Measurements from ENCODE around the gene IQCE.
"Not testable (repeated sequence)": the region's sequence is repeated elsewhere in the genome, so short reads cannot be mapped to it uniquely, and the experiment has no call there.

IQCE gene

GRCh38 chr7:2529161-2530070 is 29.4 kb upstream of the IQCE start:
- Histone ChIP-seq H2AK5ac (ENCODE audit: low read length, severe bottlenecking) (peak overlapping the region; percentile 88), H3K14ac (ENCODE audit: low read length in 2 of 2) (peak overlapping the region in 1 of 2 experiments; percentile 83), H2BK5ac (ENCODE audit: low read depth, low read length, poor library complexity, severe bottlenecking) (no peak overlapping the region), H3K27me3 (ENCODE audit: control insufficient read depth in 1 of 2, insufficient read depth in 1 of 2, low read length in 2 of 2) (no peaks in the 10 kb centered on the region), H3K18ac (ENCODE audit: low read depth in 1 of 2, low read length in 2 of 2) (peak overlapping the region; percentile 94 to 96), H2AFZ (ENCODE audit: low read depth, low read length) (peak overlapping the region; percentile 73), H3K79me1 (replicated peaks; ENCODE audit: low read length, poor library complexity, severe bottlenecking) (no peaks in the 10 kb centered on the region), H3K4me3 (ENCODE audit: insufficient read depth in 1 of 2, low read depth in 1 of 2, low read length in 2 of 2) (no peak overlapping the region), H3K4me2 (ENCODE audit: low read length, poor library complexity, severe bottlenecking) (peak overlapping the region; percentile 4), H2BK15ac (ENCODE audit: low read depth, poor library complexity, severe bottlenecking) (peak overlapping the region; percentile 66), H2BK120ac (ENCODE audit: low read depth, low read length) (peak overlapping the region; percentile 9), H3K27ac (ENCODE audit: low read length, poor library complexity, severe bottlenecking) (peak overlapping the region; percentile 83), H3K4ac (ENCODE audit: low read depth in 1 of 2, low read length in 2 of 2) (peak overlapping the region; percentile 39 to 75), H2BK12ac (ENCODE audit: low read length in 2 of 2) (peak overlapping the region; percentile 94 to 100), H3K9me3 (ENCODE audit: control insufficient read depth, low read length) (no peaks in the 10 kb centered on the region), H4K91ac (ENCODE audit: low read length) (peak overlapping the region; percentile 98), H4K8ac (ENCODE audit: low read length) (peak overlapping the region; percentile 95), H3K36me3 (ENCODE audit: control insufficient read depth in 1 of 2, insufficient read depth in 2 of 2, low read depth in 1 of 2, low read length in 2 of 2) (peaks cover 0 to 66% of the 10 kb centered on the region in 2 experiments), H3K23ac (ENCODE audit: low read length in 2 of 2) (peak overlapping the region in 1 of 2 experiments; percentile 50), H3K9ac (ENCODE audit: low read length) (peak overlapping the region; percentile 52), H3K4me1 (ENCODE audit: control insufficient read depth, insufficient read depth, low read depth, low read length) (peaks cover 64% of the 10 kb centered on the region)
- peak; percentile 63 for DNase-seq
- 38% methylated on average over 23 of the region's 30 CpGs for WGBS

- H3K23ac ChIP-seq (ENCODE audit: low read length in 2 of 2), result no peak overlapping the region
- peaks cover 0 to 57% of the 10 kb centered on the region in 2 experiments for H3K36me3 ChIP-seq (ENCODE audit: control insufficient read depth in 1 of 2, insufficient read depth in 2 of 2, low read depth in 1 of 2, low read length in 2 of 2)
- no peaks in the 10 kb centered on the region for H3K9me3 ChIP-seq (ENCODE audit: control insufficient read depth, low read length)
- peak overlapping the region; percentile 82 for H2AK5ac ChIP-seq (ENCODE audit: low read length, severe bottlenecking)
- 75% methylated on average over 15 of the region's 16 CpGs for WGBS
- peak overlapping the region; percentile 66 for H2BK15ac ChIP-seq (ENCODE audit: low read depth, poor library complexity, severe bottlenecking)
- peak overlapping the region; percentile 98 for H4K91ac ChIP-seq (ENCODE audit: low read length)
- no peak overlapping the region for H3K4me2 ChIP-seq (ENCODE audit: low read length, poor library complexity, severe bottlenecking)
- H3K4me3 ChIP-seq (ENCODE audit: insufficient read depth in 1 of 2, low read depth in 1 of 2, low read length in 2 of 2), result no peak overlapping the region
- peak overlapping the region; percentile 94 to 96 for H3K18ac ChIP-seq (ENCODE audit: low read depth in 1 of 2, low read length in 2 of 2)
- no peaks in the 10 kb centered on the region for H3K27me3 ChIP-seq (ENCODE audit: control insufficient read depth in 1 of 2, insufficient read depth in 1 of 2, low read length in 2 of 2)
- peaks cover 55% of the 10 kb centered on the region for H3K4me1 ChIP-seq (ENCODE audit: control insufficient read depth, insufficient read depth, low read depth, low read length)
- peak overlapping the region in 1 of 2 experiments; percentile 75 for H3K4ac ChIP-seq (ENCODE audit: low read depth in 1 of 2, low read length in 2 of 2)
- DNase-seq, result no peak
- H3K9ac ChIP-seq (ENCODE audit: low read length), result peak overlapping the region; percentile 52
- no peaks in the 10 kb centered on the region for H3K79me1 ChIP-seq (replicated peaks; ENCODE audit: low read length, poor library complexity, severe bottlenecking)
- peak overlapping the region; percentile 83 for H3K27ac ChIP-seq (ENCODE audit: low read length, poor library complexity, severe bottlenecking)
- no peak overlapping the region for H2AFZ ChIP-seq (ENCODE audit: low read depth, low read length)
- H2BK120ac ChIP-seq (ENCODE audit: low read depth, low read length), result peak overlapping the region; percentile 11
- H2BK5ac ChIP-seq (ENCODE audit: low read depth, low read length, poor library complexity, severe bottlenecking), result peak overlapping the region; percentile 71
- peak overlapping the region; percentile 95 for H4K8ac ChIP-seq (ENCODE audit: low read length)
- no peak overlapping the region for H3K14ac ChIP-seq (ENCODE audit: low read length in 2 of 2)
- H2BK12ac ChIP-seq (ENCODE audit: low read length in 2 of 2), result peak overlapping the region; percentile 59 to 72
Observed at GRCh38 chr7:2530071-2530987, 28.4 kb upstream of the IQCE start.

GRCh38 chr7:2530994-2531795 is 27.6 kb upstream of the IQCE start:
- H2AFZ ChIP-seq (ENCODE audit: low read depth, low read length), result not testable (repeated sequence)

More at GRCh38 chr7:2530994-2531795, 27.6 kb upstream of the IQCE start:
- H3K4ac ChIP-seq (ENCODE audit: low read depth in 1 of 2, low read length in 2 of 2); H3K9ac ChIP-seq (ENCODE audit: low read length); H3K9me3 ChIP-seq (ENCODE audit: control insufficient read depth, low read length); DNase-seq; H3K27me3 ChIP-seq (ENCODE audit: control insufficient read depth in 1 of 2, insufficient read depth in 1 of 2, low read length in 2 of 2); H4K8ac ChIP-seq (ENCODE audit: low read length); H3K79me1 ChIP-seq (replicated peaks; ENCODE audit: low read length, poor library complexity, severe bottlenecking); H2BK5ac ChIP-seq (ENCODE audit: low read depth, low read length, poor library complexity, severe bottlenecking); H3K4me2 ChIP-seq (ENCODE audit: low read length, poor library complexity, severe bottlenecking); H2BK120ac ChIP-seq (ENCODE audit: low read depth, low read length); H3K23ac ChIP-seq (ENCODE audit: low read length in 2 of 2); H3K14ac ChIP-seq (ENCODE audit: low read length in 2 of 2); H3K4me3 ChIP-seq (ENCODE audit: insufficient read depth in 1 of 2, low read depth in 1 of 2, low read length in 2 of 2): not testable (repeated sequence)
- H3K36me3 ChIP-seq (ENCODE audit: control insufficient read depth in 1 of 2, insufficient read depth in 2 of 2, low read depth in 1 of 2, low read length in 2 of 2), result peaks cover 0 to 48% of the 10 kb centered on the region in 2 experiments
- H3K18ac ChIP-seq (ENCODE audit: low read depth in 1 of 2, low read length in 2 of 2), result peak overlapping the region in 1 of 2 experiments; percentile 71
- 92% methylated on average over 35 of the region's 43 CpGs for WGBS
- H2BK12ac ChIP-seq (ENCODE audit: low read length in 2 of 2), result peak overlapping the region; percentile 53 to 72
- peak overlapping the region; percentile 83 for H3K27ac ChIP-seq (ENCODE audit: low read length, poor library complexity, severe bottlenecking)
- H3K4me1 ChIP-seq (ENCODE audit: control insufficient read depth, insufficient read depth, low read depth, low read length), result peaks cover 46% of the 10 kb centered on the region
- peak overlapping the region; percentile 8 for H2AK5ac ChIP-seq (ENCODE audit: low read length, severe bottlenecking)
- H2BK15ac ChIP-seq (ENCODE audit: low read depth, poor library complexity, severe bottlenecking), result peak overlapping the region; percentile 64
- H4K91ac ChIP-seq (ENCODE audit: low read length), result peak overlapping the region; percentile 13
